ENCODE data around the gene PFDN2. TPM values are rescaled to one million over a fixed set of nuclear protein-coding genes. Genes with fewer than 3 reads are reported as not detected.

The PFDN2 gene
- total RNA-seq (2014; rRNA removed; shearing (Covaris generic)): 32.4 and 35.9 TPM in 2 replicates
- 121 and 125 TPM in 2 replicates for polyA plus RNA-seq (2016; fragmentation: Nextera tagmentation; extraction: Ambion mirVana)

- Histone ChIP-seq H4K20me1 (ENCODE audit: insufficient read depth) (no peaks in the 10 kb centered on the region), H3K79me2 (ENCODE audit: insufficient read depth) (peaks cover 91% of the 10 kb centered on the region), H3F3A (ENCODE audit: insufficient read depth) (peaks cover 41% of the 10 kb centered on the region), H3K9me3 (ENCODE audit: low read depth) (no peaks in the 10 kb centered on the region), H3K36me3 (ENCODE audit: low read depth) (peaks cover 28% of the 10 kb centered on the region; the same call in 1 of the 2 replicates), H3K4me3 (peak within 1 kb of the TSS; percentile 97), H3K27me3 (replicated peaks; ENCODE audit: insufficient read depth) (no peaks in the 10 kb centered on the region), H3K27ac (peak within 1 kb of the TSS; percentile 95), H3K4me2 (ENCODE audit: unreplicated experiment) (peak within 1 kb of the TSS; percentile 91), H2AFZ (peak within 1 kb of the TSS; percentile 88), H3K9me2 (ENCODE audit: insufficient read depth) (no peaks in the 10 kb centered on the region), H3K9ac (peak within 1 kb of the TSS; percentile 99), H3K4me1 (ENCODE audit: insufficient read depth) (peaks cover 45% of the 10 kb centered on the region)
- 1% methylated on average over 49 to 58 of the region's 58 CpGs for WGBS, 2 experiments (ENCODE audit: low coverage in 1 of 2, low lambda C conversion rate in 2 of 2, missing lambda C conversion rate in 2 of 2)
- DNase-seq: peak; percentile 97
- no peak for TF ChIP-seq EZH2 (IDR thresholded peaks at IDR 0.05; ENCODE audit: insufficient read depth, poor library complexity, severe bottlenecking)
- no peak for TF ChIP-seq EZH2phosphoT487 (IDR thresholded peaks at IDR 0.05; ENCODE audit: insufficient read depth, low read depth)
- in situ Hi-C loops (cut with MboI): no loop called here
Observed at GRCh38 chr1:161117759-161118581, at the start of gene PFDN2, which contains the start of gene NIT1. TSS of gene PFDN2 (minus strand) at chr1:161118037. CDS start at chr1:161118026, 11 bp downstream. TSS of gene NIT1 (plus strand) at chr1:161118105. CDS start at chr1:161118177, 72 bp downstream.

GRCh38 chr1:161166669-161167548, 49.1 kb upstream of the PFDN2 start:
- peaks cover 15% of the 10 kb centered on the region for H3K36me3 ChIP-seq (ENCODE audit: low read depth)
- in situ Hi-C loops (cut with MboI): no loop called here
- DNase-seq: peak; percentile 53

GRCh38 chr1:161165742-161166668, 48.2 kb upstream of the PFDN2 start, which contains the start of gene PPOX:
TSS of gene PPOX (plus strand) at chr1:161166426. CDS start at chr1:161166848, 422 bp downstream.
- H3K4me2 ChIP-seq (ENCODE audit: unreplicated experiment): peak within 1 kb of the TSS; percentile 85

More at GRCh38 chr1:161166669-161167548, 49.1 kb upstream of the PFDN2 start:
- TF ChIP-seq EZH2 (IDR thresholded peaks at IDR 0.05; ENCODE audit: insufficient read depth, poor library complexity, severe bottlenecking): no peak
- TF ChIP-seq EZH2phosphoT487 (IDR thresholded peaks at IDR 0.05; ENCODE audit: insufficient read depth, low read depth): no peak
- Histone ChIP-seq H3K9ac (peak overlapping the region; percentile 96), H3F3A (ENCODE audit: insufficient read depth) (peaks cover 25% of the 10 kb centered on the region), H3K4me2 (ENCODE audit: unreplicated experiment) (peak overlapping the region; percentile 85), H3K79me2 (ENCODE audit: insufficient read depth) (0 out of 2 replicates have a peak, but pooled peaks cover 9% of the 10 kb centered on the region), H3K27me3 (replicated peaks; ENCODE audit: insufficient read depth) (no peaks in the 10 kb centered on the region), H4K20me1 (ENCODE audit: insufficient read depth) (no peaks in the 10 kb centered on the region), H3K27ac (peak overlapping the region; percentile 99), H3K9me3 (ENCODE audit: low read depth) (no peaks in the 10 kb centered on the region), H3K9me2 (ENCODE audit: insufficient read depth) (no peaks in the 10 kb centered on the region), H3K4me1 (ENCODE audit: insufficient read depth) (peaks cover 10% of the 10 kb centered on the region), H2AFZ (peak overlapping the region; percentile 72), H3K4me3 (peak overlapping the region; percentile 79)
- WGBS, 2 experiments (ENCODE audit: low coverage in 1 of 2, low lambda C conversion rate in 2 of 2, missing lambda C conversion rate in 2 of 2): 7% methylated on average over 32 to 33 of the region's 33 CpGs

More at GRCh38 chr1:161165742-161166668, 48.2 kb upstream of the PFDN2 start, which contains the start of gene PPOX:
- in situ Hi-C loops (cut with MboI): no loop called here
- peak; percentile 99 for DNase-seq
- WGBS, 2 experiments (ENCODE audit: low coverage in 1 of 2, low lambda C conversion rate in 2 of 2, missing lambda C conversion rate in 2 of 2): 1% methylated on average over 46 to 53 of the region's 54 CpGs
- Histone ChIP-seq H3K79me2 (ENCODE audit: insufficient read depth) (peaks cover 1% of the 10 kb centered on the region; the same call in 1 of the 2 replicates), H3K9me3 (ENCODE audit: low read depth) (no peaks in the 10 kb centered on the region), H3K27ac (peak within 1 kb of the TSS; percentile 99), H3F3A (ENCODE audit: insufficient read depth) (peaks cover 20% of the 10 kb centered on the region), H2AFZ (peak within 1 kb of the TSS; percentile 72), H3K27me3 (replicated peaks; ENCODE audit: insufficient read depth) (no peaks in the 10 kb centered on the region), H3K36me3 (ENCODE audit: low read depth) (peaks cover 7% of the 10 kb centered on the region), H4K20me1 (ENCODE audit: insufficient read depth) (no peaks in the 10 kb centered on the region), H3K4me1 (ENCODE audit: insufficient read depth) (peaks cover 6% of the 10 kb centered on the region), H3K9me2 (ENCODE audit: insufficient read depth) (no peaks in the 10 kb centered on the region), H3K4me3 (peak within 1 kb of the TSS; percentile 79), H3K9ac (peak within 1 kb of the TSS; percentile 96)
- no peak for TF ChIP-seq EZH2 (IDR thresholded peaks at IDR 0.05; ENCODE audit: insufficient read depth, poor library complexity, severe bottlenecking)
- no peak for TF ChIP-seq EZH2phosphoT487 (IDR thresholded peaks at IDR 0.05; ENCODE audit: insufficient read depth, low read depth)
